ENCODE data around the gene OLIG2. TPM values are rescaled to one million over a fixed set of nuclear protein-coding genes. Genes with fewer than 3 reads are reported as not detected.

The OLIG2 gene
- total RNA-seq, 1 donor from 2014 or later, result not detected

DNA sequence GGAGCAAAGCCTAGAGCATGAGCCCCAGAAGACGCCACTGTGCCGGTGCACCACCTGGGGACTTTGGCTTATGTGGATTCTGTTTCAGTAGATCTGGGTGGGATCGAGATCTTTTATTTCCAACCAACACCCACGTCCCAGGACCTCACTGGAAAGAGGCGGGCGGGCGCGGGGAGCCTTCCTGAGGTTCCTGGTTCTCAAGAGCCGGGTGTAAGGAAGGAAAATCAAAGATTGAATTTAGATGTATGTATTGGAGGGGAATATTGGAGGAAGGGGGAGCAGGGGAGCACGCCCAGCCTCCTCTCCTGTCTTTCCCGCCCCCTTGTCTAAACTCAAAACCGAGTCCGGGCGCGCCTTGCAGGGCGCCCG lies 6.2 kb upstream of the OLIG2 start:
- Histone ChIP-seq H3K27me3 (peaks cover 22% of the 10 kb centered on the region), H3K36me3 (no peaks in the 10 kb centered on the region), H3K4me1 (peaks cover 28% of the 10 kb centered on the region), H3K4me3 (no peak overlapping the region), H3K27ac (no peak overlapping the region), H3K9me3 (no peaks in the 10 kb centered on the region)
- no peak for DNase-seq (ENCODE audit: extremely low spot score in 2 of 2)
- intact Hi-C loops (cut with DNase I), result no loop called here
- TF ChIP-seq POLR2A (IDR thresholded peaks at IDR 0.05) (no peak), POLR2AphosphoS5 (IDR thresholded peaks at IDR 0.05; ENCODE audit: insufficient read depth in 1 of 2, low read depth in 1 of 2) (no peak)
- TF ChIP-seq, protein P1, sequence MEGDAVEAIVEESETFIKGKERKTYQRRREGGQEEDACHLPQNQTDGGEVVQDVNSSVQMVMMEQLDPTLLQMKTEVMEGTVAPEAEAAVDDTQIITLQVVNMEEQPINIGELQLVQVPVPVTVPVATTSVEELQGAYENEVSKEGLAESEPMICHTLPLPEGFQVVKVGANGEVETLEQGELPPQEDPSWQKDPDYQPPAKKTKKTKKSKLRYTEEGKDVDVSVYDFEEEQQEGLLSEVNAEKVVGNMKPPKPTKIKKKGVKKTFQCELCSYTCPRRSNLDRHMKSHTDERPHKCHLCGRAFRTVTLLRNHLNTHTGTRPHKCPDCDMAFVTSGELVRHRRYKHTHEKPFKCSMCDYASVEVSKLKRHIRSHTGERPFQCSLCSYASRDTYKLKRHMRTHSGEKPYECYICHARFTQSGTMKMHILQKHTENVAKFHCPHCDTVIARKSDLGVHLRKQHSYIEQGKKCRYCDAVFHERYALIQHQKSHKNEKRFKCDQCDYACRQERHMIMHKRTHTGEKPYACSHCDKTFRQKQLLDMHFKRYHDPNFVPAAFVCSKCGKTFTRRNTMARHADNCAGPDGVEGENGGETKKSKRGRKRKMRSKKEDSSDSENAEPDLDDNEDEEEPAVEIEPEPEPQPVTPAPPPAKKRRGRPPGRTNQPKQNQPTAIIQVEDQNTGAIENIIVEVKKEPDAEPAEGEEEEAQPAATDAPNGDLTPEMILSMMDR (IDR thresholded peaks at IDR 0.05), result no peak

DNA sequence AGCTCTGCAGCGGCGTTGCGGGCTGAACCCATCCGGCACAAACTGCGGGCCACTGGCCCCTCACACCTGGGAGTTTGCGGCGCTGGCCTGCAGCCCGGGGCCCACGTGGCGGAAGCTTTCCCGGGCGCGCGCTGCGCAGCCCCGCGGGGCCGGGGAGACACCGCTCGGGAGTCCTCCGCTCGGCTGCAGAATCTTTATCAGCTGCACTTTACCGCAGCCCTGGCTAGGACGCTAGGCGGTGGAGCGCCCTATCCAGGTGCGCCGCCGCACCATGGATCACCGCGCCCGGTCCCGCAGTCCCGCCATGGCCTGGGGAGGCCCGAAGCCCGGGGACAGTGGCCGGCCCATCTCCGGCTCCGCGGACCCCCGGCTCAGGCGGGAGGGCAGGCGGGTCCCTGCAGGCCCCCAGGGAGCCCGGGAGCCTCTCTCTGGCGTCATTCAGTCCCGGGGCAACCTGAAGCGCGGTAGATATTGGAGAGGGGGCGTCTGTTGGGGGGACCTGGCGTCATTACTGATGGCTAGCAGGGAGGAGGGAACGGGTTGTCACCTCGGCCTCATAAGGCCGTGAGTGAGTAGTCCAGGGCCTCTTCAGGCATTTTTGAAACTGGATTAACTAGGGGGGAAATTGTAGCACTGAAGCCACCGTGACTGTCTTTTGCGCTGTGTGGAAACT lies 5.7 kb upstream of the OLIG2 start:
- Histone ChIP-seq H3K36me3 (no peaks in the 10 kb centered on the region), H3K27me3 (peaks cover 27% of the 10 kb centered on the region), H3K4me3 (no peak overlapping the region), H3K27ac (no peak overlapping the region), H3K9me3 (no peaks in the 10 kb centered on the region), H3K4me1 (peaks cover 28% of the 10 kb centered on the region)
- intact Hi-C loops (cut with DNase I), result no loop called here
- TF ChIP-seq POLR2A (IDR thresholded peaks at IDR 0.05) (no peak), POLR2AphosphoS5 (IDR thresholded peaks at IDR 0.05; ENCODE audit: insufficient read depth in 1 of 2, low read depth in 1 of 2) (no peak)
- TF ChIP-seq, protein P1 (IDR thresholded peaks at IDR 0.05), result no peak
- DNase-seq (ENCODE audit: extremely low spot score in 2 of 2), result no peak

DNA sequence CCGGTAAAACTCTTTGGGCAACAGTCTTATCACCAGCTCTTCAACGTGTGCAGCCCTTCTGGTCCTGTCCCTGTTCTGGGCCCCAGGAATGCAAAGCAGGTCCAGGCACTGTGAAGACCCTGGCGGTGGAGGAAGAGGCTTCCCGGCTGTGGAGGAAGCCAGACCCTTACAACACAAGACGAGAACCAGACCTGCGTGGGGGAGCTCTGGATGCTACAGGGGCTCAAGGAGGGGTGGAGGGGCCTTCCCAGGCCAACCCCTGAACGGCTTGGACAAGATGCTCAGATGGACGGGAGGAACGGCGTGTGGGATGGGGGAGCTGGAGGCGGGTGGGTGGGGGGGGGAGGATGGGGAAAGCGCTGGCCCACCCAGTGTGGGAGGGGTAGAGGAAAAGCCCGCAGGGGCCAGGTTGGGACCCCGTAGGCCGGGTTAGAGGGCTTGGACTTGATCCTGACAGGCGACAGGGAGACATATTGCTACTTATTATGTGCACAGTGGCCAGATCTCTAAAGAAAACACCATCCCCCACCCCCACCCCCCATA lies 5.1 kb upstream of the OLIG2 start:
- no peaks in the 10 kb centered on the region for H3K36me3 ChIP-seq
- no peak overlapping the region for H3K27ac ChIP-seq
- peaks cover 28% of the 10 kb centered on the region for H3K27me3 ChIP-seq
- intact Hi-C loops (cut with DNase I), result no loop called here
- H3K4me1 ChIP-seq, result peaks cover 32% of the 10 kb centered on the region
- H3K9me3 ChIP-seq, result no peaks in the 10 kb centered on the region
- no peak overlapping the region for H3K4me3 ChIP-seq
- DNase-seq (ENCODE audit: extremely low spot score in 2 of 2), result no peak
- TF ChIP-seq, protein P1 (IDR thresholded peaks at IDR 0.05), result no peak
- TF ChIP-seq POLR2A (IDR thresholded peaks at IDR 0.05) (no peak), POLR2AphosphoS5 (IDR thresholded peaks at IDR 0.05; ENCODE audit: insufficient read depth in 1 of 2, low read depth in 1 of 2) (no peak)

DNA sequence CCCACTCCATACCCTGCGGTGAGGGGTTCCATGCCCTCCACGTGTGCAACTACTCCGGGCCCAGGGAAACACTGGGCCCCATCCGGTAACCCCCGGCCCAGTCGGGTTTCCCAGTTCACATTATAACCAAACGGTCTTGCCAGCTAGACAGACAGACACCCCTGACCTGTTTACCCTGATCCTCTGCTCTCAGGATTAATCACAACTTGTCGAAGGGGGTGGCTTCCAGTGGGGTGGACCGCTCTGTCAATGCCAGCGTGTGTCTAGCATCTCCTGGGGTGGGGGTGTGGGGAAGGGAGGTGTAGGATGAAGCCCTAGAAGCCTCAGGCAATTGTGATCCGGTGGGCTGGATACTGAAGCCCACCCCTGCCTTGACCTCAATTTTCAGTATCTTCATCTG lies 4.6 kb upstream of the OLIG2 start:
- Histone ChIP-seq H3K9me3 (no peaks in the 10 kb centered on the region), H3K36me3 (no peaks in the 10 kb centered on the region), H3K4me3 (no peak overlapping the region), H3K27me3 (peaks cover 28% of the 10 kb centered on the region), H3K27ac (no peak overlapping the region), H3K4me1 (peaks cover 36% of the 10 kb centered on the region)
- intact Hi-C loops (cut with DNase I), result no loop called here
- no peak for DNase-seq (ENCODE audit: extremely low spot score in 2 of 2)
- TF ChIP-seq POLR2AphosphoS5 (IDR thresholded peaks at IDR 0.05; ENCODE audit: insufficient read depth in 1 of 2, low read depth in 1 of 2) (no peak), POLR2A (IDR thresholded peaks at IDR 0.05) (no peak)
- TF ChIP-seq, protein P1 (IDR thresholded peaks at IDR 0.05), result no peak

DNA sequence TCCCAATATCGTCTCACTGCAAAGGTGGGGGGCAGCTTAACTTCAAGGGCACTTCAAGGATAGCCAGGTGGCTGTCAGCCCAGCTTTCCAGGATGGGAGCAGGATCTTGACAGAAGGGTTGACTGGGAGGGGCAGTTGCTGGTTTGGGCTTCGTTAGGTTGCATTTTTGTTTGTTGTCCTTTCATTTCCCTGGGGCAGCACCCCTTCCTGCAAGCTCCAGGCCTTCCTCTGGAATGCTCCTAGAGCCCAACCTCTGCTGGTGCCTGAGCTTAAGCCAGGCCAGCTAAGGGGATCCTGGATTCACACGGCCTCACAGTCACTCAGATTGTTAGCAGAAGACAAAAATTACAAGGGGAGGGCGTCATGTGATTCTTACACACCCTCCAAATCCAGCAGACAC lies 4.1 kb upstream of the OLIG2 start:
- peaks cover 28% of the 10 kb centered on the region for H3K27me3 ChIP-seq
- no peak for TF ChIP-seq POLR2A (IDR thresholded peaks at IDR 0.05)
- TF ChIP-seq, protein P1 (IDR thresholded peaks at IDR 0.05), result no peak
- TF ChIP-seq POLR2AphosphoS5 (IDR thresholded peaks at IDR 0.05; ENCODE audit: insufficient read depth in 1 of 2, low read depth in 1 of 2), result no peak
- no peak for DNase-seq (ENCODE audit: extremely low spot score in 2 of 2)
- intact Hi-C loops (cut with DNase I), result loop anchor here (2.0 kb wide), 1 partner anchor 49 kb away; the partner anchor contains the start of gene OLIG1
- H3K4me3 ChIP-seq, result no peak overlapping the region
- H3K4me1 ChIP-seq, result peaks cover 36% of the 10 kb centered on the region
- H3K27ac ChIP-seq, result no peak overlapping the region
- H3K36me3 ChIP-seq, result no peaks in the 10 kb centered on the region
- no peaks in the 10 kb centered on the region for H3K9me3 ChIP-seq

Measured in vagina (tissue), 2 donors.